GM21619 (cell line): Measurements from ENCODE around the gene AGR3.

Experiments
- ATAC-seq: cut with Tn5 transposase; IDR thresholded peaks from one replicate; pipeline ENCODE4 v1.9.1; 2021; ENCODE audit not compliant: unreplicated experiment

The AGR3 gene

GRCh38 chr7:16838386-16838785 lies 43.4 kb downstream of the AGR3 start:
- ATAC-seq = no peak

- ATAC-seq = no peak
These were observed 45.3 kb downstream of the AGR3 start for GRCh38 chr7:16836481-16836880.

DNA sequence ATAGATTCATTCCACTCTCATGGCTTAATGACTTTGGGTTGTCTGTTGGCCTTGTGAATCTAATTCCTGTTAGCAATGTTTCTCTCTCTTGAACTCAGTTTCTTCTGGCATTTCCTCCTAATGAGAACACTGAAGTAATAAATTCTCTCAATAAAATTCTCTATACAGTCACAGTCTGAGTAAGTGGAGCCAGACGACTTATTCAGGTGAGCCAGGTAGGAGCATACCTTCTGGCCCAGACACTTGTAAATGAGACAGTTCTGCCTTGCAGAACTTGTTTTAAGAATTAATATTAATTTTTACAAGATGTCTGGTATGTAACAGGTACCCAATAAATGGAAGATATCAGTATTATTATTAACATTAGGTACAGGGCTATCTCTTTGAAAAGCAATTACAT lies 48.4 kb downstream of the AGR3 start:
- ATAC-seq = no peak

GRCh38 chr7:16826060-16826459 lies 55.7 kb downstream of the AGR3 start:
- ATAC-seq = no peak

DNA sequence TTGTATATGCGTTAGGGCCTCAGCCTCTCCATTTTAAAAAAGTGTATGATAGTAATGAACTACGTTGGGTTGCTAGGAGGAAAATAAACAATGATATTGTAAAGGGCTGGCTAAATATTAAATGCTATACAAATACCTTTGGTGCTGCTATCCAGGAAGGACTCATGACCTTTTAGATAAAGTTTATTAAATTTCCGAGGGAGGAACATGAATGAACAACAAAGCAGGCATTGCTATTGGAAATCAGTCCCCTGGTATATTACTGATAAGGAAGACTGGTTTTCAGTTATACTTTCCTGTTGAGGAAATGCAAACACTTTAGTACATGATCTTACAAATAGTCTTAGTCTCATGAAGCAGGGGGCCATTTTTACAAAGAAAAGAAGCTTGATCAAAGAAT lies 59.8 kb downstream of the AGR3 start:
- no peak for ATAC-seq

- no peak for ATAC-seq
These were observed 63.1 kb downstream of the AGR3 start for GRCh38 chr7:16818732-16819131.

DNA sequence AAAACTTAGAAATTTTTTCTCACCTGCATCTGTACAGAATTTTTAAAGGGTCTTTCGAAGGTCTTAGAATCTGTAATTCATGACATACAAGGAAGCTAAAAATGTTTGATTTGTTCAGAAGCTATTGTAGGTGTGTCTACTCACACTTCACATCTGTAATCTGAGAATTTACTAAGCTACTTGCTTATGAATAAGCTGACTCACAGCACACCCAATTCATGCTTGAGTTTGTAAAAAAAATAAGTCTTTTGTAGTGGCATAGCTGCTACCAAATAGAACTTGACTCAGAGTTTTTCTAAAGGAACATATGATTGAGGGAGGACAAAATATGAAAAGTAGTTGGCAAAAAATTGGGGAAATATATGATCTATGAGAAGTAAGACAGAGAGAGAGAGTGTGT lies 64.2 kb downstream of the AGR3 start:
- ATAC-seq = no peak

GRCh38 chr7:16816824-16817223 lies 65.0 kb downstream of the AGR3 start:
- ATAC-seq = no peak

DNA sequence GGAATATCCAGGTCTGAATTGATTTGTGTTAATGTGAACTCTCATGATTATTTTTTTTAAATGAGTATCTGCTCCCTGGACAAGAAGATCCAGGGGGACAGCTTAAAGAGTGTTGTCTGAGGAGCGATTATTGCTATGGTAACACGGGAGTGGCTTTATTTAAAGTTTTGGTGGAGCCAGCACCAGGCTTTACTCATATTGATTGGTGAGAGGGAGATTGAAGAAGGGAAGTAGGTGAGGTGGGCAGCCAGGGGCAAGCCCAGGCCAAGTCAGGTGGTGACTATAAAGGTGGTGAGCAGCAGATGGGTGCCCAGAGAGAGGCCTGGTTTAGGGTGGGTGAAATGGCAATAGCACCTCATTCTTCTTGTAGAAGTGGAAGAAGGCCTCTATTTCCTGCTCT lies 66.8 kb downstream of the AGR3 start:
- no peak for ATAC-seq

DNA sequence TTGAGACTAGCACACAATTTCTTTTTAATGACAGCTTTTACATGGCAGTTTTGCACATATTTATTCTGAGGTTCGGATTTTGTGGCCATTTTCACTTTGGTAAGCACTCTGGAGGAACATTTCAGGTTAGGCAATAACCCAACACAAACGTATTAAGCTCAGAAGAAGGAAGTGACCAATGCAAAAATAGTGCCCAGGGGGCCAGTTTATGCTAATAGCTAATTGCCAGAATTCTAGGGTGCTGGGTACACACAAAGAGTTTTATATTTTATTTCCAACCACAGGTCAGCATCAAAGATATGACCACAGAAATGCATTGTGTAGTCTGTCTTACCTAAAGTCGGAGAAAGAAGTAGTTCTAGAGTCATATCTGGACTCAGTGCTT lies 68.6 kb downstream of the AGR3 start:
- no peak for ATAC-seq

DNA sequence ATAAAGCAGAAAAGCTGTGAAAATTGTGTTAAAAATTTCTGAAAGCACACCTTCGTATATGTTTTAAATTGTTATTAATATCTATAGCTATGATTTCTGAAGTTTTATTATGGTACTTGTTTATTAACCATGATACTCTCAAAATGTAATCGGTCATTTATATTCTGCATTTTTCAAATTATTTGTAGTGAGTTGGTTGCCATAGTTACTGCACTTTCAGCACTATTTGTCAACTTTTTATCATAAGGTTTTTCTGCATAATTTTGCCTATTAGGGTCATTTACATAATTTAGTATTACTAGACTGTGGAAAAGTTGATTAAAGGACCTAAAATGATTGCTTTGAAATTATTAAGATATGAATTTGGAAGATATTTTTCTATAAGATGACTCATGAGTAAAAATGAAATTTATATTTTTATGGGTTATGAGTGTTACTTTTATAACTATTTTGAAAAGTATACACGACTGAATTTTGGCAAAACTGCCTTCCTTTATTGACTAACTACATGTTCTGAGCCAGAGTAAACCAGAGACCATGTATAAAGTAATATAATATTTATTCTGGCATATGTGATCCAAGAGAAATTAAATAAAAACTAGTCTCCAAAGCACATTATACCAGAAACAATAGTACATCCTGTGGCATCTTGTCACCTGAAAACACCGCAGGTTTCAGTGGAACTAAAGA lies 69.1 kb downstream of the AGR3 start:
- ATAC-seq = no peak

- no peak for ATAC-seq
These were observed 70.2 kb downstream of the AGR3 start for GRCh38 chr7:16811551-16811950.

DNA sequence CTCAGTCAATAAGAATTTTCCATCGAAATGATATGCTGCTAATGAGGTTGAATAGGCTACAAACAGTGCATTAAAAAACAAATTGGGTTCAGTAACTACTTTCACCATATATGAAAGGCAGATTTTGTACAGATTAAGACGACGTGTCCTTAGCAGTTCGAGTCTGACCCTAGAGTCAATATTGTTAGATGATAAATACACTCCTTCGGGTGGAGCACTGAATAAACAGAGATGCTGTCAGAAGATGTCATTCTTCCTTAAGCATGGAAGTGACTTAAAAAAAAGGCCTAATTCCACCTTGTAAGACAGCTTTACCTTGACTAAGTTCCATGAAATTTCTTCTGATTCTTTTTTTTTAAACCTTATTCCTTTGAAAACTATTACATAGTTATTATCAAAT lies 71.2 kb downstream of the AGR3 start:
- no peak for ATAC-seq

DNA sequence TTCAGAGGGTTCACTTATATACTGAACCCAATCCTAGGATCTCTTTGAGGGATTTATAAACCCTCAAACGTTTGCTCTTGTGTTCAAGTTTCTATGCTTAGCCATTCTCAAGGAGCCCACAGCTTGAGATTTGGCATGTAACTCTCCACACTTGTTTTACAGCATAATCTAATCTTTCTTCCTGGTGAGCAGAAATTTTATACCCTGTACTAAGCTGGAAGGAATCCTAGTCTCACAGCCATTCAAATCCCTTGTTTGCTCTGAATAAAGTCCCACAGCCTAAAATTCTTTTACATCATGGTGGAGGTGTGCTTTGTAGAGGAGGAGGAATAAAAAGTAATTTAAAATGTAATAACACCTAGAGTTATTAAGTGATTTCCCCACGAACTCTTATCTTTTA lies 71.7 kb downstream of the AGR3 start:
- ATAC-seq = no peak
